GM13976 (cell line): ENCODE data around the gene TAAR8.
A peak's percentile ranks its signal among the peaks of the same experiment; 100 is the strongest.
"Not testable (repeated sequence)": the region's sequence is repeated elsewhere in the genome, so short reads cannot be mapped to it uniquely, and the experiment has no call there.

Experiments
- DNase-seq: peaks from one replicate; pipeline ENCODE4 v3.0.0; 2012; ENCODE audit warnings: low spot score
- CTCF ChIP-seq: IDR thresholded peaks from 2 replicates; pipeline ENCODE4 v1.5.1; 2012; ENCODE audit warnings: borderline replicate concordance, mild to moderate bottlenecking; ENCODE audit not compliant: insufficient read depth; ENCODE audit errors: extremely low read depth, missing control alignments, control extremely low read depth
- in situ Hi-C: fragments of 300-500 bp; cut with MboI; formaldehyde crosslinking; loops from one replicate; pipeline ENCODE4 v1.12.0; 2022; ENCODE audit warnings: low sequenced_read_pairs, mixed read lengths, inconsistent platforms; ENCODE audit not compliant: unreplicated experiment

Gene TAAR8

GRCh38 chr6:132524646-132525045 is 27.8 kb upstream of the TAAR8 start:
- no peak for TF ChIP-seq CTCF
- in situ Hi-C loops = loop anchor here (10.0 kb wide), 1 partner anchor 240 kb away; no protein-coding TSS in a partner anchor
- no peak for DNase-seq

GRCh38 chr6:132525866-132526265 is 26.6 kb upstream of the TAAR8 start:
- DNase-seq = no peak
- no peak for TF ChIP-seq CTCF
- in situ Hi-C loops = loop anchor here (10.0 kb wide), 1 partner anchor 239 kb away; no protein-coding TSS in a partner anchor

- TF ChIP-seq CTCF = no peak
- no peak for DNase-seq
- in situ Hi-C loops = loop anchor here (10.0 kb wide), 1 partner anchor 238 kb away; no protein-coding TSS in a partner anchor
These were observed 26.0 kb upstream of the TAAR8 start for GRCh38 chr6:132526461-132526860.

- no peak for TF ChIP-seq CTCF
- in situ Hi-C loops = loop anchor here (10.0 kb wide), 1 partner anchor 237 kb away; no protein-coding TSS in a partner anchor
- no peak for DNase-seq
These were observed 24.7 kb upstream of the TAAR8 start for GRCh38 chr6:132527791-132528190.

GRCh38 chr6:132530293-132530974 is 22.0 kb upstream of the TAAR8 start:
- DNase-seq = peak; percentile 41
- in situ Hi-C loops = no loop called here
- TF ChIP-seq CTCF = peak; percentile 67

- in situ Hi-C loops, DNase-seq: not testable (repeated sequence)
These were observed 17.9 kb upstream of the TAAR8 start for GRCh38 chr6:132534546-132534945.

GRCh38 chr6:132537145-132537544 is 15.3 kb upstream of the TAAR8 start:
- TF ChIP-seq CTCF = no peak
- in situ Hi-C loops = no loop called here
- DNase-seq = no peak
